NCI-H2029 treated with DMSO at 0.1 percent for 48 hours (cell line): ENCODE data around the gene TPP1.

Experiments used
- DNase-seq: peaks from one replicate; lab custom pipeline; 2025; lab: John Stamatoyannopoulos, UW

TPP1 gene

GRCh38 chr11:6611092-6611962 is 7.9 kb downstream of the TPP1 start:
- DNase-seq = no peak

- DNase-seq = no peak
Measured at GRCh38 chr11:6610591-6610990, 8.6 kb downstream of the TPP1 start.

DNA sequence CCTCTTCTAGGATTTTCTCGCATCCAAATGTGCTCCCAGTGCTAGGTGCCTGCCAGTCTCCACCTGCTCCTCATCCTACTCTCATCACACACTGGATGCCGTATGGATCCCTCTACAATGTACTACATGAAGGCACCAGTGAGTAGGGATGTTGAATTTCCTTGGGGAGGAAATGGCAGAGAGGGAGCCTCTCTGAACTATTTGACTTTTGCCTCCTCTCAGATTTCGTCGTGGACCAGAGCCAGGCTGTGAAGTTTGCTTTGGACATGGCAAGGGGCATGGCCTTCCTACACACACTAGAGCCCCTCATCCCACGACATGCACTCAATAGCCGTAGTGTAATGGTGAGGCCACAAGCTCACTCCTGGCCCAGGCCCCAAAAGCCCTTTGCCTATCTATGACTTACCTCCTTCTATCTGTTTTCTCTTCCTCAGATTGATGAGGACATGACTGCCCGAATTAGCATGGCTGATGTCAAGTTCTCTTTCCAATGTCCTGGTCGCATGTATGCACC is 9.7 kb downstream of the TPP1 start:
- no peak for DNase-seq

- DNase-seq = no peak
Measured at GRCh38 chr11:6608726-6609501, 10.3 kb downstream of the TPP1 start.

DNA sequence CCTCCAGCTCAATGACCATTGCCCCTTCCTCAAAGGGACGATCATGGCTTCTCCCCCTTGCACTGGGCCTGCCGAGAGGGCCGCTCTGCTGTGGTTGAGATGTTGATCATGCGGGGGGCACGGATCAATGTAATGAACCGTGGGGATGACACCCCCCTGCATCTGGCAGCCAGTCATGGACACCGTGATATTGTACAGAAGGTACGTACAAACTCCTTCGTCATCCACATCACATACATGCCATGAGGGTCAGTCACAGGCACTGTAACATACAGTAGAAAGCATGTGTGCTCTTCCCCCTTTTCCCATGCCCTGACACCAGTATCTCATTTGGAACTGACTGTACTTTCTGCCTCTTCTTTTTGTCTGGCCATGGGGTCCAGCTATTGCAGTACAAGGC is 11.2 kb downstream of the TPP1 start:
- no peak for DNase-seq

DNA sequence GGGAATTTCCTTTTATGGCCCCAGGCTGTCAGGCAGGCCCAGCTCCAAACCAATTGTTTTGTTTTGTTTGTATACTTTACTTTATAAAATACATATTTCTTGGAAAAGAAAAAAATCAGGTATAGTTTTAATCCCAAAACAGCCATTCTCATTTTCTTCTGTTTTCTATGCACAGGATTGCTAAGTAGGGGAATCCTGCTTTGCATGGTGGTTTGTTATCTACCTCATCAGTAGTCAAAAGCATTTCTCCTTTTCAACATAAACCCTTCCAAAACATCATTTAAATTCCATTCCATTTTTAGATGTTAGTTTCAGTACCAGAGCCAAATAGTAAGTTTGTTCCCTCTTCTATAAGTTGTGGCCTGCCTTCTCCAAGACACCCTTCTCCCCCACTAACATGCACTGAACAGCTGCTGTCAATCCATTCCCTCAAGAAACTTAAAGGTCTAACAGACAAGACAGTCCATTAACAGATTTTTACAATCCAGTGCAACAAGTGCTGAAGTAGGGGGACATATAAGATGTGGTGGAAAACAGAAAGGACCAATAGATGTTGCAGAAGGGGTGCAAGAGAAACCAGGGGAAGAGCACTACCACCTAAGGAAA is 11.9 kb downstream of the TPP1 start:
- no peak for DNase-seq

- DNase-seq = peak; percentile 72
Measured at GRCh38 chr11:6606471-6607189, 12.6 kb downstream of the TPP1 start.

DNA sequence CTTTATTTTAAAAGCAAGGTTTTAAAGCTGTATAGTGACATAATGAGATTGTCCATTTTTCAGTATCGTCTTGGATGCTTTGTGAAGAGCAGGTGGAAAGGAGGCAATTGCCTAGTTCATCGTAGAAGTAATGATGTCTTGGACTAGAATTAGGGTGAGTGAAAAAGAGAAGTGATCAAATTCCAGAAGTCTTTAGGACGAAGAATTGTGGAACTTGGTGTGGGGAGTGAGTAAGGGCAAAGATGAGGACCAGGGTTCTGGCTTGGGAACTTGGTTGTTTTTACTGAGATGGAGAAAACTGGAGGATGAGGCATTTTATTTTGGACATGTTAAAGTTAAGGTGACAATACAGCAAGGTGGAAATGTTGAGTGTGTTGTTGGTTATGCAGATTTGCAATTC is 14.4 kb downstream of the TPP1 start:
- no peak for DNase-seq

- DNase-seq = no peak
Measured at GRCh38 chr11:6604081-6604626, 15.1 kb downstream of the TPP1 start.

- peak; percentile 70 for DNase-seq
Measured at GRCh38 chr11:6603287-6604080, 15.7 kb downstream of the TPP1 start, which contains the start of the genes ILK and RRP8. Gene ILK, plus strand, starts transcription at chr11:6603774. Its CDS starts 498 bp downstream, at chr11:6604272. Gene RRP8, minus strand, starts transcription at chr11:6603616. Its CDS starts 114 bp downstream, at chr11:6603502.

- no peak for DNase-seq
Measured at GRCh38 chr11:6602096-6602940, 16.9 kb downstream of the TPP1 start.

DNA sequence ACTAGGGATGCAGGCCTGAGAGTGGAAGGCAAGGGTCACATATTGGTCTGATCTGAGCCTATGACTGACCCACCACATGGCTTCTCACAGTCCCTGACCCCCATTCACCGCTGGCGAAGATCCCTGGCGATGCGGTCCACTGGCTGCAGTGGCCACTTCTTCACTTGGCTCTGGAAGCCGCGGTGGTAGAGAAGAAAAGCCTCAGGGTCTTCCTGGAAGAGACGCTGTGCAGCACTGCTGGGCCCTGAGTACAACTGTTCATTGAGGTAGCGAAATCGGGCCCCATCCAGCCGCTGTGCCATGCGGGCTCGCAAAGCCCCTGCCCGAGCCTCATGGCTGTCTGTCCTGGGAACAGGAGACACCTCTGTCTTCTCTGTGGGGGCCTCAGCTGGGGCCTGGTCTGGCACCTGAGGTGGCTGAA is 18.2 kb downstream of the TPP1 start:
- DNase-seq = no peak

DNA sequence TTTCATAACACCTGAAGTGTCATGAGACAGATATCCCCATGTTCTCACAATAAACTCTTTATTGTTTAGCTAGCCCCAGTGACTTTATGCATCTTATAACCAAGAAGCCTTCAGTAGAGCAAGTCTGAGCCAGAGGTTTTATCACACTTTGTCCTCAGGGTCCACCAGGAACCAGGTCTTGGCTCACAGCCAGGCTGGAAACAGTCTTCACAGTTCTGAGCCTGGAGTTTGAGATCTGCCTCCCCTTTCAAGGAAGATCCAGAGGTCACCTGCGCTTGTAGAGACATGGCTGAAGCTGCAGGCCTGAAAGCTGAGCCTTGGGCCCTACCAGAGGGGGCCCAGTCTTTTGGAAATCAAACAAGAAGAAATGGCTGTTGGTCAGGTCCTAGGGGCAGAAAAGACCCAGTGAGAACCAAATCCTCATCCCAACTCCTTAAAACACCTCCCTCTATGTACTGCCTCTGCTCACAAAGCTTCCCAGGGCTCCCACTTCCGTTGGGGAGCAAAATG is 19.3 kb downstream of the TPP1 start:
- no peak for DNase-seq

DNA sequence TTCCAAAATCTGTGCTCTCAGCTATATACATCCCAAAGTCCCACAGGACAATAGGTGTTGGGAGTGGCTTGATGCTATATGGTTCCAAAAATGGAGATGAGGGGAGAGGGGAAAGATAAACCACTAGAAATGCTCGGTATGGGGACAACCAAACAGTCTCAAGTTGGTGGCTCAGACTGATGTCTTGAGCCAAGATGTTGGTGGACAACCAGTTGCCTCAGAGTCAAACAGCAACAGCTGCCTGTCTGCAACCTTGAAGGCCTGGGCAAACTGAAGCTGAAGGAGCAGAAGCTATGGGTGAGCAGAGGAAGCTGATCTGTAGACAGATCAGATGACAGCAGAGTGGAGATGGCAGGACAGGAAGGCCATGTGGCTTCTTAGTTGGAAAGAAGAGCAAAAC is 19.8 kb downstream of the TPP1 start:
- no peak for DNase-seq

GRCh38 chr11:6598555-6598954 is 20.7 kb downstream of the TPP1 start:
- no peak for DNase-seq

DNA sequence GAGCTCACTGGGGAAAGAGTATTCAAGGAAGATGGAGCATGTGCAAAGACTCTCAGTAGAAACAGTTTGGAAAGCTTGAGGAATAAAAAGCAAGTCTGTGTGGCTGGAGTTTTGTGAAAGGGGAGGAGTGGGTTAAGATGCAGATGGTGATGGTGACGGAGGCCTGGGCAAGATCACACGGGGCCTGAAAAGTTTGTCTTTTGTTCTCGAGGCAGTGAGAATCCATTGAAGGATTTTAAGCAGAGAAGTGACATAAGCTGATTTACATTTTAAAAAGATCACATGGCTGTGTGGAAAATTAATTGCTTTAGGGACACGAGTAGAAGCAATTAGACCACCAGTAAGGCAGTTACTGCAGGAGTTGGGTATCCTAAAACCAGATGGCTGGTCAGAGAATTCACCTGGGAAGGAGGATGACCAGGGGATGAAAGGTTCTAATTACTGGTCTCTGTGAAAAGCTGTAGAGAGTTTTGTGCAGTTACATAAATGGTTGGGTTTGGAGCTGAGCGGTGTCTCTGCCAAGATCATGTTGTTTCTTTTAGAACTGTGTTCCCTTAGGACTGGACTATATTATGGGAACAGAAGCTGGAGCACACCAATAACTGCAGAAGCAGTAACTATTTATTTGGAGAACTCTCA is 22.9 kb downstream of the TPP1 start:
- no peak for DNase-seq

DNA sequence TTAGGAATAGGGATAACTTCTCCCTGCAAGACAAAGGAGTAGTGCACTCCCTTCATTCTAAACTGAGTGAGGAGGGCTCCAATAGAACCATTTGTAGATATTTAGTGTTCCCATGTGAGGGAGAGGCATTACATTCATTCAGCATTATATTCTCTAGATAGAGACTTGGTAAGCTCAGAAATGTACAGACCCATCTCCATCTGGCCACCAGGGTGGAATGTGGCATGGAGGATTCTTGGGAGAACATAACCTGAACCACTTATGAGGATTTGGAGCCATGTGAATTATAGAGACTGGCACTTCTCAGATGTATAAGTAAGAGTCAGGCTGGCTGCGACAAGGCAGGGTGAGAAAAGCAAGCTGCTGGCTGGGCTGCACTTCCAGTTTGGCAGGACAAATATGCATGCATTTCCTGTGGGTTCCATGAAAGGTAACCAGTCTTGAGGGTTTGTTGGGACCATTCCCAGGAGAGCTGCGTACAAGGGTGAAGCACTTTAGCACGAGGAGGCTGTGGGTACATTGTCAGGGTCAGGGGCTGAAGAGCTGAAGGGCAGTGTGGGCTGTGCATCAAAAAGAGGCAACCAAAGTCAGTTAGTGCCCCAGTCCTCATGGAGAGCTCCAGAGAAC is 25.0 kb downstream of the TPP1 start:
- no peak for DNase-seq

DNA sequence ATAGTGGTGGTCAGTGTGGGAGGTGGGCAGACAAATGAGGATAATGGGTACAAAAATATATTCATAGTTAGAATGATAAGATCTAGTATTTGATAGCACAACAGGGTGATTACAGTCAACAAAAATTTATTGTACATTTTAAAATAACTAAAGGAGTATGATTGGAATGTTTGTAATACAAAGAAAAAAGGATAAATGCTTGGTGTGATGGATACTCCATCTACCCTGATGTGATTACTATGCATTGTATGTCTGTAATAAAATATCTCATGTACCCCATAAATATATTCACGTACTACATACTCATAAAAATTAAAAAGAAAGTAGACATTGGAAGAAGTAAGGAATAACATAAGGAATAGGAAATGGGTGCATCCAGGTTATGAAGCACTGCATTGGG is 31.2 kb downstream of the TPP1 start:
- no peak for DNase-seq
